Vagina (tissue), 2 donors: ENCODE data around the gene AMBRA1. TPM values are rescaled to one million over a fixed set of nuclear protein-coding genes. Genes with fewer than 3 reads are reported as not detected.

Experiments
- DNase-seq, 2 donors: peaks; one replicate each; pipeline ENCODE4 v3.0.0-alpha.2; 2017; ENCODE audit errors: extremely low spot score in 2 of 2
- H3K27ac ChIP-seq: fragments of 200-600 bp; sonication (generic); one replicate; pipeline ENCODE4 v1.5.1; 2019
- H3K27me3 ChIP-seq: fragments of 200-600 bp; sonication (generic); one replicate; pipeline ENCODE4 v1.5.1; 2019
- H3K36me3 ChIP-seq, 2 donors: fragments of 200-600 bp; sonication (generic); one replicate each; pipeline ENCODE4 v1.5.1; 2017 to 2019
- H3K4me1 ChIP-seq: fragments of 200-600 bp; sonication (generic); one replicate; pipeline ENCODE4 v1.5.1; 2019
- H3K4me3 ChIP-seq, 2 donors: fragments of 200-600 bp; sonication (generic); 1 replicate in 1 of 2; 2 replicates in 1 of 2; pipeline ENCODE4 v1.5.1; 2016 to 2019
- H3K9me3 ChIP-seq: fragments of 200-600 bp; sonication (generic); one replicate; pipeline ENCODE4 v1.5.1; 2019
- CTCF ChIP-seq, 3 experiments: fragments of 450-650 bp in 2 of 3; fragments of 200-600 bp in 1 of 3; sonication (generic) in 1 of 3; IDR thresholded peaks; one replicate each; pipeline ENCODE4 v1.5.1; 2017 to 2019; ENCODE audit warnings: antibody characterized with exemption in 3 of 3, mild to moderate bottlenecking in 2 of 3, moderate library complexity in 2 of 3
- POLR2A ChIP-seq, 2 donors: fragments of 450-650 bp; IDR thresholded peaks; one replicate each; pipeline ENCODE4 v1.6.1; 2017; ENCODE audit warnings: antibody characterized with exemption in 2 of 2, mild to moderate bottlenecking in 2 of 2, moderate library complexity in 2 of 2
- POLR2AphosphoS5 ChIP-seq, 2 donors: sonication (generic); formaldehyde crosslinking; IDR thresholded peaks; one replicate each; pipeline ENCODE4 v1.9.0; 2017; ENCODE audit warnings: antibody characterized with exemption in 2 of 2, mild to moderate bottlenecking in 2 of 2, low read depth in 1 of 2; ENCODE audit not compliant: insufficient read depth in 1 of 2
- intact Hi-C: fragments of 100-400 bp; cut with DNase I; formaldehyde crosslinking; loops from one replicate; pipeline ENCODE4 v1.15.1; 2023
- total RNA-seq: library from RNA; depleted of rRNA; stranded (reverse); fragments of >200 nt; gene quantifications from one replicate; pipeline ENCODE4 v1.2.3, GENCODE V29; 2016

AMBRA1 gene
- total RNA-seq, 1 donor from 2014 or later, result 40.0 TPM

GRCh38 chr11:46535688-46536087 is 58.1 kb downstream of the AMBRA1 start:
- H3K27ac ChIP-seq, result no peak overlapping the region
- H3K9me3 ChIP-seq, result no peaks in the 10 kb centered on the region
- TF ChIP-seq POLR2A (IDR thresholded peaks at IDR 0.05), result no peak
- TF ChIP-seq CTCF (IDR thresholded peaks at IDR 0.05), result no peak
- H3K36me3 ChIP-seq, result peaks cover 0 to under 1% of the 10 kb centered on the region in 2 donors
- intact Hi-C loops, result no loop called here
- H3K27me3 ChIP-seq, result no peaks in the 10 kb centered on the region
- H3K4me3 ChIP-seq, result no peak overlapping the region
- DNase-seq, result no peak
- peaks cover 21% of the 10 kb centered on the region for H3K4me1 ChIP-seq

- Histone ChIP-seq H3K36me3 (no peaks in the 10 kb centered on the region), H3K9me3 (no peaks in the 10 kb centered on the region), H3K27me3 (no peaks in the 10 kb centered on the region), H3K27ac (no peak overlapping the region), H3K4me3 (no peak overlapping the region), H3K4me1 (peaks cover 26% of the 10 kb centered on the region)
- TF ChIP-seq POLR2AphosphoS5 (IDR thresholded peaks at IDR 0.05; ENCODE audit: insufficient read depth in 1 of 2, low read depth in 1 of 2) (no peak), CTCF (IDR thresholded peaks at IDR 0.05) (no peak), POLR2A (IDR thresholded peaks at IDR 0.05) (no peak)
- no peak for DNase-seq
- intact Hi-C loops, result loop anchor here (5.0 kb wide), 1 partner anchor 147 kb away; no protein-coding TSS in a partner anchor
Observed at GRCh38 chr11:46534711-46535110, 59.1 kb downstream of the AMBRA1 start.

- DNase-seq, result no peak
- TF ChIP-seq CTCF (IDR thresholded peaks at IDR 0.05) (no peak), POLR2AphosphoS5 (IDR thresholded peaks at IDR 0.05; ENCODE audit: insufficient read depth in 1 of 2, low read depth in 1 of 2) (no peak), POLR2A (IDR thresholded peaks at IDR 0.05) (no peak)
- Histone ChIP-seq H3K9me3 (no peaks in the 10 kb centered on the region), H3K4me1 (peaks cover 37% of the 10 kb centered on the region), H3K27me3 (no peaks in the 10 kb centered on the region), H3K27ac (no peak overlapping the region), H3K36me3 (no peaks in the 10 kb centered on the region), H3K4me3 (no peak overlapping the region)
- intact Hi-C loops, result loop anchor here (5.0 kb wide), 1 partner anchor 146 kb away; no protein-coding TSS in a partner anchor
Observed at GRCh38 chr11:46533396-46534100, 60.3 kb downstream of the AMBRA1 start.

GRCh38 chr11:46529928-46530574 is 63.8 kb downstream of the AMBRA1 start:
- Histone ChIP-seq H3K4me3 (no peak overlapping the region), H3K36me3 (no peaks in the 10 kb centered on the region), H3K27ac (no peak overlapping the region), H3K27me3 (no peaks in the 10 kb centered on the region), H3K9me3 (peaks cover 6% of the 10 kb centered on the region), H3K4me1 (peaks cover 16% of the 10 kb centered on the region)
- intact Hi-C loops, result loop anchor here (5.0 kb wide), 1 partner anchor 143 kb away; no protein-coding TSS in a partner anchor
- TF ChIP-seq CTCF (IDR thresholded peaks at IDR 0.05) (no peak), POLR2AphosphoS5 (IDR thresholded peaks at IDR 0.05; ENCODE audit: insufficient read depth in 1 of 2, low read depth in 1 of 2) (no peak), POLR2A (IDR thresholded peaks at IDR 0.05) (no peak)
- no peak for DNase-seq
